SKM-1 treated with dmso at 0.1 percent for 144 hours (cell line): ENCODE measurements around the gene FRMD4A.

Source experiments
- DNase-seq: peaks from one replicate; lab custom pipeline; 2025; ENCODE audit not compliant: unreplicated experiment; lab: John Stamatoyannopoulos, UW

FRMD4A gene

GRCh38 chr10:13604357-13605040, 726.2 kb downstream of the FRMD4A start:
- no peak for DNase-seq

GRCh38 chr10:13597909-13598308, 732.8 kb downstream of the FRMD4A start:
- DNase-seq = no peak

- DNase-seq = no peak
Observed at GRCh38 chr10:13594641-13595040, 736.1 kb downstream of the FRMD4A start.
